M059J (cell line): ENCODE data around the gene CALHM4. TPM values are rescaled to one million over a fixed set of nuclear protein-coding genes. Genes with fewer than 3 reads are reported as not detected.
"Not testable (repeated sequence)": the region's sequence is repeated elsewhere in the genome, so short reads cannot be mapped to it uniquely, and the experiment has no call there.

Source experiments
- DNase-seq: peaks from one replicate; pipeline ENCODE4 v3.0.0-alpha.2; 2012; ENCODE audit warnings: low read depth
- total RNA-seq: library from RNA; depleted of rRNA; stranded (reverse); fragments of >200 nt; shearing (Covaris generic); gene quantifications from 2 replicates; pipeline ENCODE4 v1.2.3, GENCODE V29; 2014; rRNA removed

Gene CALHM4
- total RNA-seq, 1 experiment from 2014 or later: not detected

DNA sequence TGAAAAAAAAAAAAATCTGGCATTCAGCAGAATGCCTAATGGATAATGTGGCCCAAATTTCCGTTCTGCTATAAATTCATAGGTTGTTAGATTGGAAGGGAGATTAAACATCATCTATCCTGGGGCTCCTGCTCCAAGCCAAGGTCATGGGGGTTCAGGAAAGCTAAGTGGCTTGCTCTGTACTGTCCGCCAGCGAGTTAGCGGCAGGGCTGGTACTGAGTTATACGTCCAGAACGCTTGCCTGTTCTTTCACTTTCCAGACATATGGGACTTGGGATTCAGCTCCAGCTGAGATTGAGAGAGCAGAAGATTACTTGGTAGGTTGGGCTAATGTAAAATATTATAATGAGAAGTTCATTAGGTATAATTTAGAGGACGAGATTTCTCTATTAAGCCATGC, 18.6 kb downstream of the CALHM4 start:
- DNase-seq: peak; percentile 43

DNA sequence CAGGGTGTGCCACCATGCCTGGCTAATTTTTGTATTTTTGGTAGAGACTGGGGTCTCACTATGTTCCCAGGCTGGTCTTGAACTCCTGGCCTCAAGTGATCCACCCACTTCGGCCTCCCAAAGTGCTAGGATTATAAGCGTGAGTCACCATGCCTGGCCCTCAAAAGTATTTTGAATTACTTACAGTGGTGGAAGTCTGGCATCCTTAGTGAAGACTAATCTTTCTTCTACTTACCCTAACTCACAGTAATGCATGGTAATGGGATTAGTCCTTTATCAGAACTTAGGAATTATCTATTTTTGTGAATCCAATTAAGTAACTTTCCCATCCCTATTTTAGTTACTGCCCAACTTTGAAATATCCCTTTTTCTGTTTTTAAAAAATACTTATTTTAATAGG, 21.7 kb downstream of the CALHM4 start:
- DNase-seq: no peak

DNA sequence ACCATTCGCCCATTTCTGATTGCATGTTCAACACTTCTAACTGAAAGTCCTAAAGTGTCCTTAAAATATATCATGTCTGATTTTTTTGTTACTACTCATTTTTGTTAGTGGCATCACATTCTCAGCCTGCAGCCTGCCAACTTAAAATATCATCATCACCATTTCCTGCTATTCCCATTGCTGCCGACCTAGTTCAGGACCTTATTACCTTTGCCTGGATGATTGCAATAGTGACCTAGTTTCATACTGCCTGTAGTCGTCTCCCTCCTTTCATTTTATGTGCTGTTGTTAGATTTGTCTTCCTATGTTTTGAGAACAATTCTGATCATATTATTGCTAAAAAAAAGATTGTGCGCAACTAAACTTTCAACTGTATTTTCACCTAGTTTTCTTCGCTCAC, 23.9 kb downstream of the CALHM4 start:
- no peak for DNase-seq

DNA sequence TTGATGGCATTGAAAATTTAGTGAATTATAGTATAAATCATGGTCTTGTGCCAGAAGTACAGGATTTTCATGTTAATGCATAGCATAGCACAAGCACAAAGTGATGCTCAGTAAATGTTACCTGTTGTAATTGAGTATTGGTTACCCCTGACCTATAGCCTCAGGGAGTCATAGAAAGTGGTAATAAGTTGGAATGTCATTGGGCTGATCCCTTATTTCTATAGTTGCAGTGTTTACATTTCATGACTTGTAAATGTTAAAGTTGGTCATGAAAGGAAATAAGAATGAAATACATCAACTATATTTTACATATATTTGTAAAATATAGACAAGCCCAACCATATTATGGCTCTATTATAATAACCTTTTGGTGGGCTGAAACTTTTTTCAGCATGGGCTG, 24.8 kb downstream of the CALHM4 start:
- no peak for DNase-seq

DNA sequence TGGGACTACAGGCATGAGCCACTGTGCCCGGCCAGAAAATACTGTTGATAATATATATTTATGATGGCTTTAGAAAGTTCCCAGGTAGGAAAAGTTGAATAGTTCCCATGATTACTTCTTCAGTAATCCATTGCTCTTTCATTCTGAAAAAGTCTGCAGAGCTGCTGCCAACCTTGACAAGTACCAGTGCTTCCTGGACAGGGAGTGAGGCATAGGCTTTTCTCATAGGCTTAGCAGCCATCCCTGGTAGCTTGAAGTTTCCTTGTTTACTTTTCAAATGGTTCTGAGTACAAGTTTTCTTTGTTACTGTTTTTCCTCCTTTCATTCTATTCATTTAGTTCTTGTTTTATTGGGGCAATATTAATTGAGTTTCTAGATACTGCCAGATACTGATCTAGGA, 25.6 kb downstream of the CALHM4 start:
- no peak for DNase-seq

DNA sequence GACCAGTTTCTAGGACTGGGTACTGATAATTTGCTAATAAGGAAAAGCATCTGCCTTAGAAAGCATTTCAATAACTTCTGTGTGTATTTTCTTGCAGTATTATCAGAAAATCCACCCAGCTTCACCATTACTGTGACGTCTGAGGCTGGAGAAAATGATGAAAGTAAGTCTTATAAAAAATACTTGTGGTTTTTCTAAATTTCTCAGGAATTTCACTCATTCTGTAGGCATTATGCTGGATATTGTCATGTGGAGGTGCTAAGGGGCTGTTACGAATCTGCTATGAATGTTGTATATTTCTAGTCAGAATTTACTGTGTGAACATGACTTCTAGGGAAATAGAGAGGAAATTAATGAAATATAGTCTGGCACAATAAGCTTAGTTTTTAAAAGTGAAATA, 26.6 kb downstream of the CALHM4 start:
- DNase-seq: no peak

DNA sequence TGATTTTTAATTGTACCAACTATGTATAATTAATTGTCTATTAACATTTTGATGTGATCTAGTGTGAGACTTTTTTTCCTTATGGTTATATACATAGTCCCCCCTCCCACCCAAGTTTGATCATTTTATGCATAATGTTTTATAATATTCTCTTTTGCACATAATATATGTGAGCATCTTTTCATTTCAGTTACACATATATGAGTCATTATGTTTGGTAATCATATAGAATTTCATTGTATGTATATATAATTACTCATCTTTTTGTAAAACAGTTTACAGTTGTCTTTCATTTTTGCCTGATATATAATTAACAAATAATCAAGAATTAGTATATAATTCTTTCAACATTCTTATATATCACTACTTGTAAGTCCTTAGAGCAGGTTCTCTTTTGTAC, 32.7 kb downstream of the CALHM4 start:
- no peak for DNase-seq

DNA sequence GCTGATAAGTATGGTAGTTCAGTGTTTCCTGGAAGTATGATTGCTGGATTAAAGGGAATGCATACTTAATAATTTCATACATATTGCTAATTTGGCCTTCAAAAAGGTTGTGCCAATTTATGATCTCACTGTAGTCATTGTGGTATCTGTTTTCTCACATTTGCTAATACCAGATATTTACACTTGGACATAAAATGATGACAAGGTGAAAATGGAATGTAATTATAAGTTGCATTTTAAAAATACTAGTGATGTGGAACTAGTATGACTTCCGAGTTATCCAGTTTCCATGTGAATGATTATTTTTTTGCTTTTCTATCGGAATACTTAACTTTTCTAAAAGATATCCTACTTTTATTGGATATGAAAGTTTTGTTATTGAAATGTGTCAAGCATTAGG, 33.2 kb downstream of the CALHM4 start:
- no peak for DNase-seq

DNA sequence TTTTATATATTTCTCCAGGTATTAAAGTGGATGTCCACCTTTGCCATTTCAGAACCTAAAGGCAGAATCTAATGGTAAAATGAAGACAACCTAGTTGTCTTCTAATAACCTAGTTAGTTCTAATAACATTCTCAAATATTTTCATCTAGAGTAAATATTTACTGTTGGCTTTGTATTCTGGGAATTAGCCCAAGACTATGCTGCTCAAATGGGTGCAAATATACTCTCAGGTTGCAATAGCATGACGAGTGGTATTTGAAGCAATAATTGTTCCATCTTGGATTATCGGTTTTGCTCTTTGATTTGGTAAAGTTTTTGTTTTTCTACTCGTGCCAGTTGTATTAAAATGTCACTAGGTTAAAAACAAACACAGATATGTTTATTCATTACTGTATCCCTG, 41.7 kb downstream of the CALHM4 start:
- DNase-seq: no peak

DNA sequence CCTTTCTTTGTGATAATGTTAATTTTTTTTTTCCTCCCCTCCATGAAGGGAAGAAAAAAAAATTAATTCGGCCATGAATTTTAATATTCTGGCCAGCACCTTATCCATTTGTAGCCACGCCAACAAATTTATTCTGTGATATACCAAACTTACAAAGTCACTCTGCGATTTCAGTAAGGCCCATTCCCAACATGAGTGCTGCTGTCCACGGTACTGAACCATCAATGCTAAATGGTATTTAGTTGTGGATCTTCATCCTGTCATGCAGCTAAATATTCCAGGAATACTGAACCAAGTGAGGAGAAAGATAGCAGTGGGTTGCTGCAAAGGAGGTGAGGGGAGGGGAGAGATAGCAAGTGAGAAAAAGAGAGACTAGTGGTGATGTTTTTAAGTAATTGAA, 43.3 kb downstream of the CALHM4 start:
- DNase-seq: peak; percentile 5

DNA sequence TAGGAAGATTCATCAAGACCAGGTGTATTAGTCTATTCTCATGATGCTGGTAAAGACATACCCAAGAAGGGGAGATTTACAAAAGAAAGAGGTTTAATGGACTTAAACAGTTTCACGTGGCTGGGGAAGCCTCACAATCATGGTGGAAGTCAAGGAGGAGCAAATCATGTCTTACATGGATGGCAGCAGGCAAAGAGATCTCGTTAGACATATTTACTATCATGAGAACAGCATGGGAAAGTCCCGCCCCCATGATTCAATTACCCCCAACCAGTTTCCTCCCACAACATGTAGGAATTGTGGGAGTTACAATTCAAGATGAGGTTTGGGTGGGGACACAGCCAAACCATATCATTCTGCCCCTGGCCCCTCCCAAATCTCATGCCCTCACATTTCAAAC, 50.4 kb downstream of the CALHM4 start:
- not testable (repeated sequence) for DNase-seq

DNA sequence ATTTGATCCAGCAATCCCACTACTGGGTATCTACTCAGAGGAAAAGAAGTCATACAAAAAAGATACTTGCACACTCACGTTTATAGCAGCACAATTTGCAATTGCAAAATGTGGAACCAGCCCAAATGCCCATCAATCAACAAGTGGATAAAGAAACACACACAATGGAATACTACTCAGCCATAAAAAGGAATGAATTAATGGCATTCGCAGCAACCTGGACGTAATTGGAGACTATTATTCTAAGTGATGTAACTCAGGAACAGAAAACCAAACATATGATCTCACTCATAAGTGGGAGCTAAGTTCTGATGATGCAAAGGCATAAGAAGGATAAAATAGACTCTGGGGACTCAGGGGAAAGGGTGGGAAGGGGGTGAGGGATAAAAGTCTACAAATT, 51.3 kb downstream of the CALHM4 start:
- not testable (repeated sequence) for DNase-seq

DNA sequence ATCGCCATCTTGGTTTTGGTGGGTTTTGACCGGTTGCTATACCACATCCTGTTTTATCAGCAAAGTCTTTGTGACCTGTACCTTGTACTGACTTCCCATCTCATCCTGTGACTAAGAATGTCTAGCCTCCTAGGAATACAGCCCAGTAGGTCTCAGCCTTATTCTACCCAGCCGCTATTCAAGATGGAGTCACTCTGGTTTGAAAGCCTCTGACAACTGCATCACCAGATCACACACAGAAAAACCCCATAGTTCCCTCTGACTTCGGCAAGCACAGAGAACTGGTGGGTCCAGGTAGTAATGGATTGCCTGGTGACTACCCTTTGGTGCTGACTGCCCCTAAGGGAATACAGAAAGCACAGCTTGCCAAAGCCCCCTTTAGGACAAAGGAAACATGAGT, 52.4 kb downstream of the CALHM4 start:
- DNase-seq: no peak

Other genes starting within 250 kb of the CALHM4 start
- gene DSE, start 182.8 kb upstream of the CALHM4 start, total RNA-seq: 15.4 and 24.5 TPM in 2 replicates
- gene CALHM6, start 92.4 kb upstream of the CALHM4 start, total RNA-seq: 6.3 and 6.9 TPM in 2 replicates
- gene CALHM5, start 42.1 kb upstream of the CALHM4 start, total RNA-seq: 1.3 and 1.6 TPM in 2 replicates
- gene TRAPPC3L, start 8.1 kb upstream of the CALHM4 start, total RNA-seq: 0.27 TPM in 1 of 2 replicates, not detected in the other
- 24.2 and 27.0 TPM in 2 replicates for gene RWDD1, start 17.8 kb downstream of the CALHM4 start, total RNA-seq
- 0.10 TPM in 1 of 2 replicates, not detected in the other for gene RSPH4A, start 62.7 kb downstream of the CALHM4 start, total RNA-seq
- gene ZUP1, start 115.0 kb downstream of the CALHM4 start, total RNA-seq: 5.4 and 8.9 TPM in 2 replicates
- gene KPNA5, start 127.5 kb downstream of the CALHM4 start, total RNA-seq: 2.7 and 2.9 TPM in 2 replicates
- not detected in 2 replicates for gene FAM162B, start 212.0 kb downstream of the CALHM4 start, total RNA-seq